22Rv1 (cell line): ENCODE data around the gene USP40.

ENCODE experiments used
- H3K27ac ChIP-seq: fragments of 450-650 bp; 2 replicates; pipeline ENCODE4 v1.5.1; 2017
- CTCF ChIP-seq: fragments of 450-650 bp; IDR thresholded peaks from 2 replicates; pipeline ENCODE4 v1.5.1; 2017; ENCODE audit warnings: mild to moderate bottlenecking
- ZFX ChIP-seq: fragments of 450-650 bp; IDR thresholded peaks from 2 replicates; pipeline ENCODE4 v1.6.1; 2017; ENCODE audit warnings: antibody characterized with exemption, borderline replicate concordance

The USP40 gene

GRCh38 chr2:233487748-233488345 is 78.7 kb downstream of the USP40 start:
- TF ChIP-seq CTCF (no peak), ZFX (no peak)

DNA sequence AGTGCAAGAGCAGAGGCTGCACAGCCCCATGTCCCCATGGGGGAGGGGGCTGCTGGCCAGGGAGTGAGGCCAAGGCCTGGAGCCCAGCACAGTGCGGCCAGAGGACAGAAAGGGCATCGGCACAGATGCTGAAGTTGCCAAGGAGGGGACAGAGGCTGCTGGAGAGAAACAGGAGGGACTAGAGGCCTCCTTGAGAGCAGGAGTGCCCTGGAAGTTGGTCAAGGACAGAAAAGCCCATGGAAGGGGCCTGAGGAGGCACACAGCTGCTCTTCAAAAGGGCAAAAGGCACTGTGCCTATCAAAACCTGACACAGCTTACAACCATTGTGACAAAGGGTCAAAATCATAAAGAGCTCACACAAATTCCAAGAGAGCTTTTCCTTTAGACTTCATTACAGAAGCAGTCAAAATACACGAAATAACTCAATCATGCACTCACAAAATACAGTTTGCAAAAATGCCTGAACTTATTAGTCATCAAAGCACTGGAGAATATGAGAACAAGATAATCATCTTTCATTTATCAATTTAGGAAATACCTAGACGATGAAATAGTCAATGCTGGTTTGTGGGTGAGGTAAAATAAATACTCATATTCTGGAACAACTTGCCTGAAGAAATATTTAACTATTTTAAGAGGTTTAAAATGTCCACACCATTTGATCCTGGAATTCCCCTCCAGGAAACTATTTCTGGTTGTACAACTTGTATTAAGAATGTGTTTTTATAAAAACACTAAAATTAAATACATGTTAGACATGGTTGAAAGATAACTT is 79.6 kb downstream of the USP40 start:
- no peak overlapping the region for H3K27ac ChIP-seq
- TF ChIP-seq CTCF (no peak), ZFX (no peak)

More at GRCh38 chr2:233487748-233488345, 78.7 kb downstream of the USP40 start:
- no peak overlapping the region for H3K27ac ChIP-seq

DNA sequence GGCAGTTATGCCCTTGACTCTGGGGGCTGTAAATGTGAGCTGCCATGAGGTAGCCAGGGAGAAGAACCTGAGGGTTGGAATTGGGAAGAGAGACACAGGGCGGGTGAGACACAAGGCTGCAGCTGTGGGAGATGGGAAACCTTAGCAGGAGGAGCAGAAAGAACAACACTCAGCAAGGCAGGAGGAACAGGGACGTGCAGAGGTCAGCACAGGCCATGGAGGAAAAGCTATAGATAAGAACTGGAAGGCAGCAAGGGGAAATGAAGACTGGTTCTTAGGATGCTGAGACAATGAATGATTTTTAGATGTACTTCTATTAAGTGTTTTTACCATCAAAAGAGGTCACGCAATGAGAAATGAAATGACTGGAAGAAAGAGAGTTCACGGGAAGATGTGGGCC is 80.2 kb downstream of the USP40 start:
- TF ChIP-seq CTCF (no peak), ZFX (no peak)
- H3K27ac ChIP-seq: no peak overlapping the region

GRCh38 chr2:233485726-233486125 is 80.9 kb downstream of the USP40 start:
- H3K27ac ChIP-seq: no peak overlapping the region
- TF ChIP-seq ZFX (no peak), CTCF (no peak)

- TF ChIP-seq CTCF (no peak), ZFX (no peak)
- H3K27ac ChIP-seq: no peak overlapping the region
These were observed 84.0 kb downstream of the USP40 start for GRCh38 chr2:233482616-233483015.

DNA sequence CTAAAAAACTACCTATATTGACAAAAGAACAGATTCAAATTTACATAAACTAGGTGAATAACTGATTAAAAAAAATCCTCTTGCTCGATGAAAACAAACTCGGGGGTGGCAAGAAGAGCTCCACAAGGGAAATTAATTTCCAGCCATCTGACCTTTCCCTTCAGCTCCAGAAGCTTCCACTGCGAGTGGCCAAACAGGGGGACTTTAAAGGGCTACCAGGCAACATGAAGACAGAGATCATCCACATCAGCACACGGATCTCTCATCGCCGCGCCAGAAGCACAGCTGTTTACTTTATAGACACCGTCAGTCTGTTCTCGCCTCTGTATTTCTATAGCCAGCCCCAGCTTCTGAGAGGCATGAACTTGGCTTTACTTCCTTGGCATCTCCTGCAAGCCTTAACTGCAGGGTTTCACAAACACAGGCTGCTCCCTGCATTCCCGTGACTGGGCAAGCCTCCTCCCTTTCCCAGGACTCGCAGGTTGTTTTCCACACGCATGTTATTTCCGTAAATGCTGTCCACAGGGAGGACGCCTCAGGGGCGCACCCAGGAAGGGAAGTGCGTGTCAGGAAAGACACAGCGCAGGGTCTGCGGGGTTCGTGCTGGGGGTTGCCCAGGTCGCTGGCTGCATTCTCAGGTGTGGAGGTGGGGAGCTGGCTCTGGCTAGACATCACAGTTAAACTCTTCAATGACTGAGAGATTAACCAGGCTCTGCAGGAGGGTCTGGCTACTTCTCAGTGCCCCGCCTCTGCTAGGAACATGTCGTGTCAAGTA is 85.0 kb downstream of the USP40 start:
- no peak for TF ChIP-seq ZFX
- no peak for TF ChIP-seq CTCF
- no peak overlapping the region for H3K27ac ChIP-seq
